ENCODE results near the gene CUL7. TPM values are rescaled to one million over a fixed set of nuclear protein-coding genes. Genes with fewer than 3 reads are reported as not detected.

Gene CUL7
- total RNA-seq, 2 experiments from 2014 or later = 14.1 to 14.9 TPM

DNA sequence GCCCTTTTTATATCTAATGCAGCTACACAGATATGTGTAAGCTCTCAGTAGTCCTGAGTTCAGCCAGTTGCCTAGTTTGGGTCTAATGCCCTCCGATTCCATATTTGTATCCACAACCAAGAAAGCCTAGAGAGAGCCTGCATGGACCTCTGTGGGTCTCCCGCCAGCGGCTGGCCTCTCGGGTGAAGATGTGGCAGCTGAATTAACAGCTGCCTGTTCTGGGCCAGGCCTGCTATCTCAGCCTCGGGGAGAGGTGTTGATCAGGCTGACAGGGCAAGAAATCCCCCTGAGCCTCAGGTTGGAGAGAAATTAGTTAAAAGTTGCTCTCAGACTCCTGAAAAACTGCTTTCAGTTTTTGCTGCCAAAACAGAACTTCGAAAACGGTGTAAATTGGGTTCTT lies 42.3 kb upstream of the CUL7 start:
- Histone ChIP-seq H3K4me3 (ENCODE audit: low read depth, low read length, poor library complexity, severe bottlenecking) (peak overlapping the region; percentile 44), H3K36me3 (ENCODE audit: insufficient read depth, low read length) (no peaks in the 10 kb centered on the region), H3K9me2 (ENCODE audit: insufficient read depth, low read length) (no peaks in the 10 kb centered on the region), H2AFZ (ENCODE audit: low read length) (peak overlapping the region; percentile 69; the same call in 1 of the 2 replicates), H3K27ac (ENCODE audit: low read depth, low read length, poor library complexity, severe bottlenecking) (peak overlapping the region; percentile 41), H4K20me1 (ENCODE audit: insufficient read depth, low read length) (no peaks in the 10 kb centered on the region), H3K9me3 (ENCODE audit: low read length) (no peaks in the 10 kb centered on the region), H3K79me2 (ENCODE audit: insufficient read depth, low read depth, low read length) (no peaks in the 10 kb centered on the region; the same call in 1 of the 2 replicates), H3K4me2 (ENCODE audit: low read length) (peak overlapping the region; percentile 61), H3K4me1 (ENCODE audit: insufficient read depth, low read length, poor library complexity, severe bottlenecking) (peaks cover 26% of the 10 kb centered on the region)
- ChIA-PET CTCF (ENCODE audit: unreplicated experiment) (interaction anchor here (0.6 kb wide), 1 partner anchor 451 kb away, joined by 23 read pairs; no protein-coding TSS in a partner anchor), POLR2A (interaction anchor here (0.6 to 1.6 kb wide), 6 partner anchors 9 to 112 kb away, joined by 3 to 8 read pairs (median 3); partner anchors contain the start of gene PPP2R5D)
- DNase-seq (ENCODE audit: low spot score) = no peak
- TF ChIP-seq, protein P1, sequence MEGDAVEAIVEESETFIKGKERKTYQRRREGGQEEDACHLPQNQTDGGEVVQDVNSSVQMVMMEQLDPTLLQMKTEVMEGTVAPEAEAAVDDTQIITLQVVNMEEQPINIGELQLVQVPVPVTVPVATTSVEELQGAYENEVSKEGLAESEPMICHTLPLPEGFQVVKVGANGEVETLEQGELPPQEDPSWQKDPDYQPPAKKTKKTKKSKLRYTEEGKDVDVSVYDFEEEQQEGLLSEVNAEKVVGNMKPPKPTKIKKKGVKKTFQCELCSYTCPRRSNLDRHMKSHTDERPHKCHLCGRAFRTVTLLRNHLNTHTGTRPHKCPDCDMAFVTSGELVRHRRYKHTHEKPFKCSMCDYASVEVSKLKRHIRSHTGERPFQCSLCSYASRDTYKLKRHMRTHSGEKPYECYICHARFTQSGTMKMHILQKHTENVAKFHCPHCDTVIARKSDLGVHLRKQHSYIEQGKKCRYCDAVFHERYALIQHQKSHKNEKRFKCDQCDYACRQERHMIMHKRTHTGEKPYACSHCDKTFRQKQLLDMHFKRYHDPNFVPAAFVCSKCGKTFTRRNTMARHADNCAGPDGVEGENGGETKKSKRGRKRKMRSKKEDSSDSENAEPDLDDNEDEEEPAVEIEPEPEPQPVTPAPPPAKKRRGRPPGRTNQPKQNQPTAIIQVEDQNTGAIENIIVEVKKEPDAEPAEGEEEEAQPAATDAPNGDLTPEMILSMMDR (conservative IDR thresholded peaks at IDR 0.05; ENCODE audit: low read length) = no peak
- no peak for TF ChIP-seq EZH2phosphoT487 (IDR thresholded peaks at IDR 0.05; ENCODE audit: borderline replicate concordance, low read depth, low read length)
- no TSS peak for BruUV-seq (replicated peaks)
- intact Hi-C loops (cut with micrococcal nuclease; ENCODE audit: unreplicated experiment) = no loop called here

- H3K4me1 ChIP-seq (ENCODE audit: insufficient read depth, low read length, poor library complexity, severe bottlenecking) = peaks cover 26% of the 10 kb centered on the region
- H3K9me3 ChIP-seq (ENCODE audit: low read length) = no peaks in the 10 kb centered on the region
- no peaks in the 10 kb centered on the region for H3K9me2 ChIP-seq (ENCODE audit: insufficient read depth, low read length)
- no peak overlapping the region for H3K4me3 ChIP-seq (ENCODE audit: low read depth, low read length, poor library complexity, severe bottlenecking)
- H3K27ac ChIP-seq (ENCODE audit: low read depth, low read length, poor library complexity, severe bottlenecking) = no peak overlapping the region
- TF ChIP-seq EZH2phosphoT487 (IDR thresholded peaks at IDR 0.05; ENCODE audit: borderline replicate concordance, low read depth, low read length) = no peak
- TF ChIP-seq, protein P1 (conservative IDR thresholded peaks at IDR 0.05; ENCODE audit: low read length) = no peak
- H3K36me3 ChIP-seq (ENCODE audit: insufficient read depth, low read length) = no peaks in the 10 kb centered on the region
- no TSS peak for BruUV-seq (replicated peaks)
- intact Hi-C loops (cut with micrococcal nuclease; ENCODE audit: unreplicated experiment) = no loop called here
- no peak for DNase-seq (ENCODE audit: low spot score)
- ChIA-PET CTCF (ENCODE audit: unreplicated experiment) (interaction anchor here (0.6 kb wide), 1 partner anchor 245 kb away, joined by 8 read pairs; no protein-coding TSS in a partner anchor), POLR2A (interaction anchor here (0.7 kb wide), 1 partner anchor 768 kb away, joined by 4 read pairs; no protein-coding TSS in a partner anchor)
- H3K79me2 ChIP-seq (ENCODE audit: insufficient read depth, low read depth, low read length) = no peaks in the 10 kb centered on the region; the same call in 1 of the 2 replicates
- no peak overlapping the region for H2AFZ ChIP-seq (ENCODE audit: low read length)
- peaks cover 6% of the 10 kb centered on the region; the same call in 1 of the 2 replicates for H4K20me1 ChIP-seq (ENCODE audit: insufficient read depth, low read length)
- no peak overlapping the region for H3K4me2 ChIP-seq (ENCODE audit: low read length)
Observed at GRCh38 chr6:43093436-43094289, 40.0 kb upstream of the CUL7 start.
